GM18517 (cell line): ENCODE measurements around the gene FAM83B.
"Not testable (repeated sequence)": the region's sequence is repeated elsewhere in the genome, so short reads cannot be mapped to it uniquely, and the experiment has no call there.

Experiments used
- ATAC-seq: cut with Tn5 transposase; IDR thresholded peaks from one replicate; pipeline ENCODE4 v1.9.1; 2021; ENCODE audit warnings: mild to moderate bottlenecking, moderate library complexity; ENCODE audit not compliant: unreplicated experiment

The FAM83B gene

DNA sequence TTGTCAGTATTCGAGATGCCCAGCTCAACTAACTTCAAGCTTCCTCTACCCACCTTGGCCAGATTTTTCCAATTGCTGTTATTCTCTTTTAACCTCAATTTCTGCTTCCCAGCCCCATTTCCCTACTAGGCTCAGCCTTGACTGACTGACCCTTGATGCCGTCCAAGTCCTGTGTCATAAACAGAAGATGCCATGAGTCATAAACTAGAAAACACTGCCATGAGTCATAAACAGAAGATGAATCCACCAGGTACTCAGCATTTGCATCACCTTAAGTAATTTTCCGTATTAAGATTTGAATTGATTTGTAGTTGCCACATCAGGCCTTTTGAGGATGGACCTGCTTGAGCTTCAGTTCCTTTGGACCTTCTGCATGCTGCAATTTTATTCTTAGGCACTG is 123.8 kb downstream of the FAM83B start:
- ATAC-seq = no peak

DNA sequence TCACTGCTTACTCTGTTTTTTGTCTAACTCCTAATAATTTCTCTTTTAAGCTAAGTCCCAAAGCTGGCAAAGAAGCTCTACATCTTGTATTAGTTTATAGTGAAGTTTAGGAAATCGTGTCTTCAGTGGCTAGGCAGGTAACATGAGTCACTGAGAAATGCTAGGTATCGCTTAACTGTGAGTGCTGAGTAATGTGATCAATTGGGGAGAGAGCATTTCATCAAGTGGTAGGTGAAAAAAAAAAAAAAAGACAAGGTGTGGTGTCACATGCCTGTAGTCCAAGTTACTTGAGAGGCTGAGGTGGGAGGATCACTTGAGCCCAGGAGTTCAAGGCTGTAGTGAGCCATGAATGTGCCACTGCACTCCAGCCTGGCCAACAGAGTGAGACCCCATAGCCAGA is 125.3 kb downstream of the FAM83B start:
- ATAC-seq = no peak

GRCh38 chr6:54979161-54979560 is 132.6 kb downstream of the FAM83B start:
- not testable (repeated sequence) for ATAC-seq

DNA sequence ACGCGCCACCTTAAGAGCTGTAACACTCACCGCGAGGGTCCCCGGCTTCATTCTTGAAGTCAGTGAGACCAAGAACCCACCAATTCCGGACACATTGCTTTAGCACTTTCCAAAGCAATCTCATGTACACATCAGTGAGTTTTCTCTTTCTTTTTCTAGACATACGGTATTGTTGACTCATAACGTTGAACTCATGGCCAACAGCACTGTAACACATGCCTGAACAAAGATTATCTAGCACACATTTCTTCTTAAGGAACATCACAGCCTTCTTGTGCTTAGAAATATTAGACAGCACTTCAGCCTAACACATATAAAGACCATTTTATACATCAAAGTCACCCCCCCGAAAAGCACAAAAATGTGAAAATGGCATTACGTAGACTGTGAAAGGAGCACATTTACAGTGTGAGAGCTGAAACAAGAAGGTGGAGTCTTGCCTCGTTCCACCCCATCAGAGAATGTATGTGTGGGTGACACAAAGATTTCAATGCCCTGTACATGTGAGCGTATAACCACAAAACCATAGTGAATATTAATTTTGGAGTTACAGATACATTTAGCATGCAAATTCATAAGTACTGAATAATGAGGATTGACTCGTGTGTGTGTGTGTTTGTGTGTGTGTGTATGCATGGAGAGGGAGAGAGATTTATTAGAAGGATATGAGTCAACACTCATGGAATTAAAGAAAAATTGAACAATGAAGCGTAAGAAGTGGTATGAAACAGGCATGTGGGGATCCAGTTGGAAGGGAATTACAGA is 134.1 kb downstream of the FAM83B start:
- ATAC-seq = no peak

DNA sequence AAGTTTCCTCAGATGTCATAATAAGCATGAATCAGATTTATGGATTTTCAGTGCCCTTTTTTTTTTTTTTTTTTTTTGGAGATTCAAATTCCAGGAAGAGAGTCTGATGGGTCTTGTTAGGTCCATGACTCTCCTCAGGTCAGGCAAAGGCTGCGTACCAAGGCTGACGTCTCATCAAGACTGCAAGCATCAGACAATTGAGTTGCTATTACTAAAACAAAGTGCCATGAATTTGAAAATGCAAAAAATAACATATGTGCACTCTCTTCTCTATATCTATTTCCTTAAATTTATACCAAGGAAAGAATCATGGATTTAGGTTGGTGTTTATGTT is 134.7 kb downstream of the FAM83B start:
- no peak for ATAC-seq

DNA sequence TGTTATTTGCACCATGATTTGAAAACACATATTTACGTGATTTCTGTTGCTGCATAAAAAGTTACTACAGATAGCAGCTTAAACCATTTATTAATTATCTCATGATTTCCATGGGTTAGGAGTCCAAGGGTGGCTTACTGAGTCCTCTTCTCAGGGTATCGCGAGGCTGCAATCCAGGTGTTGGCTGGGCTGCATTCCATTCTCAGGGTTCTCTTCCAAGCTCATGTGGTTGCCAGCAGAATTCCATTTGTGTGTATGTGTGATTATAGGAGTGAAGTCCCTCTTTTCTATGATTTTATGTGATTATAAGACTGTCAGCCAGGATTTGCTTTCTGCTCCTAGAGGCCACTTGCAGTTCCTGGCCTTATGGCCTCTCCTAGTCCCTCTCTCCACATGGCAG is 135.1 kb downstream of the FAM83B start:
- ATAC-seq = no peak

GRCh38 chr6:54987633-54988290 is 141.2 kb downstream of the FAM83B start:
- no peak for ATAC-seq

DNA sequence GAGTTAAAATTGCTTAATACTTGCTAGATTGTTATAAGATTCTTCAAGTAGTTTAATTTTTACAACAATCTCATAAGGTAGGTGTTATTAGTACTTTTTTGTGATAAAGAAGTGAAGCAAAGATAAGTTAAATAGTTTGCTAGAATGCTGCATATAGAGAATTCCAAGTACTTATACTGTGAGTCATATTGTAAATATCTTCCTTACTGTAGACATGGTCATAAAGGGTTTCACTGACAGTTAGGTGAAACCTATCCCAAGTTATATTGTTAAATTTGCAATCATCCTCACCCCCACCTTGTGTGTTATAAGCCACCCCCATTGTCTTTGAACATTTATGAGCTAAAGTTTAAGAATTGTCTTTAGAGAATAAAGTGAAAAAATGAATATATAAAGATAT is 142.0 kb downstream of the FAM83B start:
- ATAC-seq = no peak

- ATAC-seq = no peak
Measured at GRCh38 chr6:54990001-54990400, 143.4 kb downstream of the FAM83B start.
